LNCAP (cell line): ENCODE results near the gene ARID5B.

Experiments
- CTCF ChIP-seq: fragments of 450-650 bp; IDR thresholded peaks from 2 replicates; pipeline ENCODE4 v1.5.1; 2017; ENCODE audit warnings: mild to moderate bottlenecking

ARID5B gene

GRCh38 chr10:62004042-62004441 lies 102.5 kb downstream of the ARID5B start:
- no peak for TF ChIP-seq CTCF

GRCh38 chr10:62005281-62005680 lies 103.8 kb downstream of the ARID5B start:
- TF ChIP-seq CTCF: no peak

GRCh38 chr10:62005687-62006086 lies 104.2 kb downstream of the ARID5B start:
- TF ChIP-seq CTCF: no peak

- TF ChIP-seq CTCF: no peak
Observed at GRCh38 chr10:62007145-62007544, 105.6 kb downstream of the ARID5B start.

- TF ChIP-seq CTCF: no peak
Observed at GRCh38 chr10:62008196-62008595, 106.7 kb downstream of the ARID5B start.

GRCh38 chr10:62008946-62009345 lies 107.4 kb downstream of the ARID5B start:
- TF ChIP-seq CTCF: no peak

GRCh38 chr10:62010366-62010765 lies 108.9 kb downstream of the ARID5B start:
- no peak for TF ChIP-seq CTCF

GRCh38 chr10:62011558-62011957 lies 110.1 kb downstream of the ARID5B start:
- TF ChIP-seq CTCF: no peak
